HS-5 (cell line): ENCODE results near the gene HMGB1.
"Not testable (repeated sequence)": the region's sequence is repeated elsewhere in the genome, so short reads cannot be mapped to it uniquely, and the experiment has no call there.

Experiments
- DNase-seq: peaks from one replicate; pipeline ENCODE4 v3.0.0-alpha.2; 2012; ENCODE audit warnings: low read depth

The HMGB1 gene

GRCh38 chr13:30466358-30466714, 600 bp upstream of the HMGB1 start:
- no peak for DNase-seq

- DNase-seq = no peak
These were observed 468 bp downstream of the HMGB1 start for GRCh38 chr13:30465343-30465592.

- DNase-seq = no peak
These were observed 1.0 kb downstream of the HMGB1 start for GRCh38 chr13:30464496-30465342.

GRCh38 chr13:30463787-30464495, 1.8 kb downstream of the HMGB1 start:
- no peak for DNase-seq

- DNase-seq = not testable (repeated sequence)
These were observed 4.3 kb downstream of the HMGB1 start for GRCh38 chr13:30461279-30462066.

GRCh38 chr13:30457306-30457891, 8.3 kb downstream of the HMGB1 start:
- DNase-seq = no peak

GRCh38 chr13:30456290-30456689, 9.4 kb downstream of the HMGB1 start:
- no peak for DNase-seq

GRCh38 chr13:30454991-30455390, 10.7 kb downstream of the HMGB1 start:
- no peak for DNase-seq

- no peak for DNase-seq
These were observed 12.0 kb downstream of the HMGB1 start for GRCh38 chr13:30453727-30454126.

GRCh38 chr13:30451476-30451875, 14.3 kb downstream of the HMGB1 start:
- DNase-seq = not testable (repeated sequence)

GRCh38 chr13:30450066-30450465, 15.7 kb downstream of the HMGB1 start:
- DNase-seq = no peak

GRCh38 chr13:30448441-30448840, 17.3 kb downstream of the HMGB1 start:
- DNase-seq = no peak

- no peak for DNase-seq
These were observed 19.6 kb downstream of the HMGB1 start for GRCh38 chr13:30446126-30446500.

GRCh38 chr13:30443957-30444404, 21.8 kb downstream of the HMGB1 start:
- no peak for DNase-seq

GRCh38 chr13:30443491-30443890, 22.2 kb downstream of the HMGB1 start:
- not testable (repeated sequence) for DNase-seq

- DNase-seq = no peak
These were observed 22.8 kb downstream of the HMGB1 start for GRCh38 chr13:30442926-30443325.

- no peak for DNase-seq
These were observed 24.6 kb downstream of the HMGB1 start for GRCh38 chr13:30440910-30441703.

GRCh38 chr13:30438286-30438685, 27.4 kb downstream of the HMGB1 start:
- DNase-seq = no peak

GRCh38 chr13:30437177-30437576, 28.6 kb downstream of the HMGB1 start:
- no peak for DNase-seq

- DNase-seq = no peak
These were observed 29.8 kb downstream of the HMGB1 start for GRCh38 chr13:30435911-30436451.

- no peak for DNase-seq
These were observed 34.3 kb downstream of the HMGB1 start for GRCh38 chr13:30431269-30431940.
